IPS-15b (cell line): ENCODE data around the gene GHR.

ENCODE experiments used
- H3K27me3 ChIP-seq: one replicate; pipeline ENCODE4 v1.6.1; 2013; ENCODE audit warnings: low read length; ENCODE audit not compliant: control insufficient read depth, insufficient read depth
- H3K36me3 ChIP-seq: one replicate; pipeline ENCODE4 v1.6.1; 2013; ENCODE audit warnings: low read length; ENCODE audit not compliant: control insufficient read depth, insufficient read depth
- H3K4me1 ChIP-seq: one replicate; pipeline ENCODE4 v1.6.1; 2013; ENCODE audit warnings: mild to moderate bottlenecking, low read length; ENCODE audit not compliant: control insufficient read depth, insufficient read depth
- H3K4me3 ChIP-seq: one replicate; pipeline ENCODE4 v1.5.1; 2013; ENCODE audit warnings: low read depth, low read length
- H3K9ac ChIP-seq: one replicate; pipeline ENCODE4 v1.6.1; 2013; ENCODE audit warnings: low read depth, mild to moderate bottlenecking, low read length
- H3K9me3 ChIP-seq: one replicate; pipeline ENCODE4 v1.6.1; 2013; ENCODE audit warnings: mild to moderate bottlenecking, low read length; ENCODE audit not compliant: control insufficient read depth, insufficient read depth

The GHR gene

DNA sequence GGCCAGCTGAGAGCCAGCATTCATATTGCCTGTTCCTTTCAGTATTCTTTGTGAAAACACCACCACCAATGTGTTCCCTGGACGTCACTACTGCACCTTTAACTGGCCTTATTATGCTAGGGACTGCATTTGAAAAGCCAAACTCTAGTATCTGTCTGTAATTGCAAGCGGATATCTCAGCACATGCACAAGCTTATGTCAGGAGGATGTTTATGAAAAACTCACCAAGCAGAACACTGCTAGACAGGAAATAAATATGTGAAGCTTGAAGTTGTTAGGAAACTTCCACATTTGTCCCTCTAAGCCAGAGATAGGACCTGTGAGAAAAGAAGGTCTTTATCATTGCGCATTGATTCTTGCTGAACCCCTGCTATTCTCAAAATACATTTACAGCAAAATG, 198.0 kb downstream of the GHR start:
- Histone ChIP-seq H3K9me3 (no peaks in the 10 kb centered on the region), H3K36me3 (no peaks in the 10 kb centered on the region), H3K4me1 (peaks cover 2% of the 10 kb centered on the region), H3K27me3 (no peaks in the 10 kb centered on the region), H3K4me3 (no peak overlapping the region), H3K9ac (no peak overlapping the region)

DNA sequence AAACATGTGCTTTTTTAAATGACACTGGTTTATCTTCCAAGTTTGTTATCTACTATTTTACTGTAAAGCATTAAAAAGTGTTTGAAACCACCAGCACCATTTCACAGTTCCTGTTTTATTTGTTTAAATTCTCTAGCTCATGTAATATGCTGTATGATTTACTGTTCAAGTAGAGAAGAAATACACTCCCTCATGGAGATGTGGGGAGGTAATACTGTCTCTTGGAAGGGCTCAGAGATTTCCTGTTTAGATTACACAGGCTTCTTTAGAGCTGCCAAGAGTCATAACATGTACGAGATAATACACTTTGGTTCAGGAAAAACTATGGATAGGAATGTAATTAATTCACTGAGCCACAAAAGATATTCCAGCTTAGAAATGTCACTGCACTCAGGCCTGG, 198.4 kb downstream of the GHR start:
- Histone ChIP-seq H3K36me3 (no peaks in the 10 kb centered on the region), H3K9me3 (no peaks in the 10 kb centered on the region), H3K4me1 (peaks cover 6% of the 10 kb centered on the region), H3K9ac (no peak overlapping the region), H3K4me3 (no peak overlapping the region), H3K27me3 (no peaks in the 10 kb centered on the region)

GRCh38 chr5:42624912-42625311, 201.7 kb downstream of the GHR start:
- Histone ChIP-seq H3K9me3 (no peaks in the 10 kb centered on the region), H3K27me3 (no peaks in the 10 kb centered on the region), H3K4me3 (no peak overlapping the region), H3K9ac (no peak overlapping the region), H3K36me3 (no peaks in the 10 kb centered on the region), H3K4me1 (peaks cover 7% of the 10 kb centered on the region)

GRCh38 chr5:42626462-42626861, 203.2 kb downstream of the GHR start:
- Histone ChIP-seq H3K4me1 (peaks cover 7% of the 10 kb centered on the region), H3K27me3 (no peaks in the 10 kb centered on the region), H3K9ac (no peak overlapping the region), H3K9me3 (no peaks in the 10 kb centered on the region), H3K36me3 (no peaks in the 10 kb centered on the region), H3K4me3 (no peak overlapping the region)

GRCh38 chr5:42628821-42629220, 205.6 kb downstream of the GHR start:
- Histone ChIP-seq H3K36me3 (no peaks in the 10 kb centered on the region), H3K9me3 (no peaks in the 10 kb centered on the region), H3K27me3 (no peaks in the 10 kb centered on the region), H3K9ac (no peak overlapping the region), H3K4me3 (no peak overlapping the region), H3K4me1 (peaks cover 7% of the 10 kb centered on the region)

- H3K9ac ChIP-seq, result no peak overlapping the region
- no peaks in the 10 kb centered on the region for H3K27me3 ChIP-seq
- no peak overlapping the region for H3K4me3 ChIP-seq
- no peaks in the 10 kb centered on the region for H3K9me3 ChIP-seq
- peaks cover 7% of the 10 kb centered on the region for H3K4me1 ChIP-seq
- no peaks in the 10 kb centered on the region for H3K36me3 ChIP-seq
These were observed 206.0 kb downstream of the GHR start for GRCh38 chr5:42629284-42629683.

DNA sequence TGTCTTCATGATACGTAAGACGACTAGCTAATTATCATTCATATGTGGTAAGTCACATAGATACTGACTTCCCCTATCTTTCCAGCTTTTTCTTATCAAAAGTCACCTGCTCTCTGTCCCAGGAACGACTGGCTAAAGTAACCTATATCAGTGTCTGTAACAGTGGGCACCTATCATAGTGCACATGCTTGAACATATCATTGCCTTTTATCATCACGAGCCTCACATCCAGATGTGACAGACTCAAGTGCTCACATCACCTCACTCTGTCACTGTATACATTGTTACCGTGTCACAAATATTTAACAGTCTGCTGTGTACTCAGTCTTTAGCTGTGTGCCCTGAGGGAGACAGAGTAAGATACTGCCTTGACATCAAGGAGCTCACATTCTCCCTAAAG, 208.0 kb downstream of the GHR start:
- Histone ChIP-seq H3K9me3 (no peaks in the 10 kb centered on the region), H3K27me3 (no peaks in the 10 kb centered on the region), H3K4me3 (no peak overlapping the region), H3K4me1 (peaks cover 5% of the 10 kb centered on the region), H3K36me3 (no peaks in the 10 kb centered on the region), H3K9ac (no peak overlapping the region)

GRCh38 chr5:42632354-42632900, 209.2 kb downstream of the GHR start:
- Histone ChIP-seq H3K4me3 (no peak overlapping the region), H3K36me3 (no peaks in the 10 kb centered on the region), H3K4me1 (no peaks in the 10 kb centered on the region), H3K27me3 (no peaks in the 10 kb centered on the region), H3K9me3 (no peaks in the 10 kb centered on the region), H3K9ac (no peak overlapping the region)

GRCh38 chr5:42634575-42634974, 211.3 kb downstream of the GHR start:
- Histone ChIP-seq H3K27me3 (no peaks in the 10 kb centered on the region), H3K9me3 (no peaks in the 10 kb centered on the region), H3K4me3 (no peak overlapping the region), H3K36me3 (no peaks in the 10 kb centered on the region), H3K4me1 (no peaks in the 10 kb centered on the region), H3K9ac (no peak overlapping the region)

GRCh38 chr5:42636425-42636824, 213.2 kb downstream of the GHR start:
- Histone ChIP-seq H3K9me3 (no peaks in the 10 kb centered on the region), H3K9ac (no peak overlapping the region), H3K4me3 (no peak overlapping the region), H3K27me3 (no peaks in the 10 kb centered on the region), H3K4me1 (no peaks in the 10 kb centered on the region), H3K36me3 (no peaks in the 10 kb centered on the region)

DNA sequence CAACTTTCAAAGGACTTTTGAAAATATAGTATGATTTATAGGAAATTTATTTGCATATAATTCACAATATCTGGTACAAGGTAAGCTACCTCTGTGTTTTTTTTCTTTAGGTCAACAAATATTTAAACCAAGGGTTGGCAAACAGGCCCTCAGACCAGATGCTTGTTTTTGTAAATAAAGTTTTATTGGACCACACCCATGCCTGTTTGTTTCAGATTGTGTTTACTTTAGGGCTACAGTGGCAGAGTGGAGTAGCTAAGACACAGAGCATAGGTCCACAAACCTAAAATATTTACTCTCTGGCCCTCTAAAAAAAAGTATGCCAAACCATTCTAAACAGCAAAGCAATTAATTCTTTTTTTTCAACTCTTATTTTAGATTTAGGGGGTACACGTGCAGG, 213.7 kb downstream of the GHR start:
- Histone ChIP-seq H3K4me3 (no peak overlapping the region), H3K9ac (no peak overlapping the region), H3K36me3 (no peaks in the 10 kb centered on the region), H3K27me3 (no peaks in the 10 kb centered on the region), H3K4me1 (no peaks in the 10 kb centered on the region), H3K9me3 (no peaks in the 10 kb centered on the region)

DNA sequence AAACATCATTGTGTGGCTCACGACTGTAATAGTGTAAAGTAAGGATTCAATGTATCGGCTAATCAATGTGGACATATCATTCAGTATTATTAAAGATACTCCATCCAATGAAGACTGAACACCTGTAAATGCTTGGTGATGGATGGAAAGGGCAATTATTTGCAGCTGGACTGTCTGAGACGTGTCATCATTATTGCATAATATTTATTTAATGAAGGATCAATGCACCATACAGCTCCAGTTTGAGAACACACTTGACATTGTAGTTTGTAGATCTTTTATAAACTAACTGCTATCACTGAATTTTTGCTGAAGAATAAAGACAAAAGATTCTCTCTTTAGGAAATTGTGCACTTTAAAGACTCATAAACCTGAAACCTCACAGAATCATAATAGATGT, 215.7 kb downstream of the GHR start:
- no peaks in the 10 kb centered on the region for H3K36me3 ChIP-seq
- H3K9me3 ChIP-seq, result no peaks in the 10 kb centered on the region
- H3K4me1 ChIP-seq, result no peaks in the 10 kb centered on the region
- no peak overlapping the region for H3K9ac ChIP-seq
- H3K27me3 ChIP-seq, result no peaks in the 10 kb centered on the region
- no peak overlapping the region for H3K4me3 ChIP-seq

DNA sequence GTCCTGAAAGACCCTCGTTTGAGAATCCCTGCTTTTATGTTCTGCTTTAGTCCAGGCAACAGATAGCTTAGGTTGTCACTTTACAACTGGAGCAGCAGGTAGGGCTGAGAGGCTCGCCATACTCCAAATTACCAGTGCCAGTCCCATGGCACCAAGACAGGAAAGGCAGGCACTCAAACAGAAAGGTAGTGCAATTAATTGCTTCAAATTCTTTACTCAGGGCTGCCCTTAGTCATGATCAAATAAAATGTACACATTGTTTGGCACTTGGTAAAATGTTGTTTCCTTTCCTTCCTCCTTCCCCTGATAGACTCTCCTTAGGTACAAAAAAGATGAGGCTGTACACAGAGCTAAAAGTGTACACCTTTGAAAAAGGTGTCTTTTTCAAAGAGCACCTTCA, 217.6 kb downstream of the GHR start:
- no peaks in the 10 kb centered on the region for H3K9me3 ChIP-seq
- H3K4me1 ChIP-seq, result no peaks in the 10 kb centered on the region
- H3K27me3 ChIP-seq, result no peaks in the 10 kb centered on the region
- no peak overlapping the region for H3K9ac ChIP-seq
- H3K36me3 ChIP-seq, result no peaks in the 10 kb centered on the region
- no peak overlapping the region for H3K4me3 ChIP-seq
